NCI-H128 (cell line): Measurements from ENCODE around the gene CHRNE.
A peak's percentile ranks its signal among the peaks of the same experiment; 100 is the strongest.
"Not testable (repeated sequence)": the region's sequence is repeated elsewhere in the genome, so short reads cannot be mapped to it uniquely, and the experiment has no call there.

ENCODE experiments used
- DNase-seq: peaks from one replicate; lab custom pipeline; 2025; ENCODE audit not compliant: unreplicated experiment; lab: John Stamatoyannopoulos, UW

The CHRNE gene

DNA sequence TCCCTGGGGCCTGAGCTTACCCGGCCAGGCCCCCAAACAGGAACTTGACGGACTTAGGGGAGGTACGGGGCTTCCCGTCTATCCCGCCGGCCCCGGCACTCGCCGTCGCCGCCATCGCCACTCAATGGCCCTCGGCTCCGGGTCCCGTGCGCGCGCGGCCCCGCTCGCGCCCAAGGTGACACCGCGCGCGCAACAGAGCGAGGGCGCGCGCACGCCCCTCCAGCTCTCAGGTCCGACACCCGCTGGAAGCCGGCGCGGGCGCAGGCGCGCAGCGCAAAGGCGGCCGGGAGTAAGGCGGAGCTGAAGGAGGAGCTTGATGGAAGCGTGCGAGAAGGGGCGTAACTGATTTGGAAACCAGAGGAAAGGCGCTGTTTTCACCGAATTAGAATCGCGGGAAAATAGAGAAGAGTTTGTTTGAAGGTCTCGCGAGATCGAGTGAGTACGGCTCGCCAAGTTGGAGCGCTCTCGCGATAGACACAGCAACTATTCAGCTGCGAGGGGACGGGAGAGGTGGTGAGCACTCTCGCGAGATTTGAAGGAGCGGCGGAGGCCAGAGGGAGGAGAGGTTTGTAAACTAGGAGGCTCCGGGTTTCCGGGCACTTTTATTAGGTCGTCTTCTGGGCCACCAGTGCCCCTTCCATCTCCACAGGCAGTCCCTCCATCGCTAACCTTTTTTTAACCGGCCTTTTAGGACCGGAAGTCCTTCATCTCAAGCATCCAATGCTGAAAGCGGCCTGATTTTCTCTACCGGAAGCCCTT, 37.1 kb upstream of the CHRNE start, which contains the start of the genes RNF167 and SLC25A11:
TSS of gene RNF167 (plus strand) at position 473 of the 759 bp plus-strand sequence. CDS start 642 bp downstream, outside the sequence.
TSS of gene SLC25A11 (minus strand) at position 251 of the 759 bp plus-strand sequence. CDS start at position 115, 136 bp downstream.
- peak; percentile 93 for DNase-seq

DNA sequence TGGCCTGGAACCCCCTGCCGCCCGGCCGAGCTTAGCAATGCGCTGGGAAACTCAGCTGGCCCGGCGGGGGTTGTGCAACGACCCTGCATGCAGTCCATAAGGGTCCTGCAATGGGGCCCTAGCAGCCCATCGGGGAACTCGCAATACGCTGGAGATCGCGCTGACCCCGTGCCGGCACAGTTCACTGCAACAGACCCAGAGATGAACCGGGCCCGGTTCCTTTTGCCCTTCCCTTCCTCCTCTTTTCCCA, 36.6 kb upstream of the CHRNE start:
- no peak for DNase-seq

GRCh38 chr17:4938688-4939545, 36.0 kb upstream of the CHRNE start:
- DNase-seq = no peak

DNA sequence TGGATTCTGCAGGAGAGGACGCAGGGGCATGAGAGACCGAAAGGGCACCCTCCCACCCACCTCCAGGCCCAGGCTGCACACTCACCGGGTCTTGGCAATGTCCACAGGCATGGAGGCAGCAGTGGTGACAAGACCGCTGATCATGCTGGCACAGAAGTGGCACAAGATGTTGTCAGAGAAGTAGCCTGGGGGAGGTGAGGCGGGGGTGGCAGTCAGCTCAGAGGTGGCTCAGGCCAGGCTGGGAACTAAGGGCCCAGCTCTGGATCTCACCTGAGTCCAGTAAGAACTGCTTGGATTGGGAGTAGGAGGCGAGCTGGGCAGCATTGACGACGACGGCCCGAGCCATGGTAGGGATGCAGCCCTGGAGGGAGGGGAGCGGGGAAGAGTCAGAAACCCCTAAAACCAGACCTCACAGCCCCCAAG, 35.2 kb upstream of the CHRNE start:
- no peak for DNase-seq

DNA sequence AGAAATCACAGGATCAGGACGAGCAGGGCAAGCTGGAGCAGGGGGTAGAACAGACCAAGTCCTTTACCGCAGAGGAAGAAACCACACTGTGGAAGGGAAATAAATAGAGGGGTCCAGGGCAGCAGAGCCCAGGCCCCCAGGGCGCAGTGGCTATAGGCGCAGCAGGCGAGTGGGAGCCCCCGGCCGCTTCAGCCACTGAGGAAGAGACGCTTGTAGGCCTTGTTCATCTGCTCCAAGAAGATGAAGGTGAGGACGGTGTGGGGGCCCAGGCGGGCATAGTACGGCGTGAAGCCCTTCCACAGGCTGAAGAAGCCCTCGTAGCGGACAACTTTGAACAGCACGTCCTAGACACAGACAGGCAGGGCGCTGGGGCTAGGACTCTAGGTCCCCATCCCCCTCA, 34.7 kb upstream of the CHRNE start:
- no peak for DNase-seq

DNA sequence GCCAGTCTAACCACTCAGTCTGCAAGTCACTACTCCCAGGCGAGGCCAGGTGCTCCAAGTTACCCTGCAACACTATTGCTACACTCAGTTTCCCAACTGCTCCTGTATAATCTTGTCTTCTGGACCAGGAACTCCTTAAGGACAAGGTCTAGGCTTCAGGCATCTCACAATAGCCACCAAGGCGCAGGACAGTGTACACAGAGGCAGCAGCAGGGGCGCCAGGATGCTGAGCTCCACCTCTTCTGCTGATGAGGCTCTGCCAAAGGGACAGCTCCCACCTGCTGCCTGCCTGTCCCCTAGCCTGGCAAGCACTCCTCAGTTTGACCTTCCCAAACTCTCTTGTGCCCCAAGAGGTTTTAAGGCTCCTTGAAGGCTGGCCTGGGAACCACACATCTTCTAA, 33.5 kb upstream of the CHRNE start:
- DNase-seq = no peak

- no peak for DNase-seq
These were observed 32.8 kb upstream of the CHRNE start for GRCh38 chr17:4935650-4936049.

DNA sequence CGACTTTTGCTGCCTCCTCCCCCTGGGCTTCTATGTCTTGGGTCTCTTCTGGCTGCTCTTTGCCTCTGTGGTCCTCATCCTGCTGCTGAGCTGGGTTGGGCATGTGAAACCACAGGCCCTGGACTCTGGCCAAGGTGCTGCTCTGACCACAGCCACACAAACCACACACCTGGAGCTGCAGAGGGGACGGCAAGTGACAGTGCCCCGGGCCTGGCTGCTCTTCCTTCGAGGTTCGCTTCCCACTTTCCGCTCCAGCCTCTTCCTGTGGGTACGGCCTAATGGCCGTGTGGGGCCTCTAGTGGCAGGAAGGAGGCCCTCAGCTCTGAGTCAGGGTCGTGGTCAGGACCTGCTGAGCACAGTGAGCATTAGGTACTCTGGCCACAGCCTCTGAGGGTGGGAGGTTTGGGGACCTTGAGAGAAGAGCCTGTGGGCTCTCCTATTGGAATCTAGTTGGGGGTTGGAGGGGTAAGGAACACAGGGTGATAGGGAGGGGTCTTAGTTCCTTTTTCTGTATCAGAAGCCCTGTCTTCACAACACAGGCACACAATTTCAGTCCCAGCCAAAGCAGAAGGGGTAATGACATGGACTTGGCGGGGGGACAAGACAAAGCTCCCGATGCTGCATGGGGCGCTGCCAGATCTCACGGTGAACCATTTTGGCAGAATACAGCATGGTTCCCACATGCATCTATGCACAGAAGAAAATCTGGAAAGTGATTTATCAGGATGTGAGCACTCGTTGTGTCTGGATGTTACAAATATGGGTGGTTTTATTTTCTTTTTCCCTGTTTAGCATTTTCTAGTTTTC, 31.5 kb upstream of the CHRNE start:
- no peak for DNase-seq

- DNase-seq = no peak
These were observed 30.7 kb upstream of the CHRNE start for GRCh38 chr17:4933646-4934045.

DNA sequence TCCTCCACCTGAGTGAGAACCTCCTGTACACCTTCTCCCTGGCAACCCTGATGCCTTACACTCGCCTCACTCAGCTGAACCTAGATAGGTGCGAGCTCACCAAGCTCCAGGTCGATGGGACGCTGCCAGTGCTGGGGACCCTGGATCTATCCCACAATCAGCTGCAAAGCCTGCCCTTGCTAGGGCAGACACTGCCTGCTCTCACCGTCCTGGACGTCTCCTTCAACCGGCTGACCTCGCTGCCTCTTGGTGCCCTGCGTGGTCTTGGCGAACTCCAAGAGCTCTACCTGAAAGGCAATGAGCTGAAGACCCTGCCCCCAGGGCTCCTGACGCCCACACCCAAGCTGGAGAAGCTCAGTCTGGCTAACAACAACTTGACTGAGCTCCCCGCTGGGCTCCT, 29.9 kb upstream of the CHRNE start:
- DNase-seq = no peak

- DNase-seq = no peak
These were observed 29.1 kb upstream of the CHRNE start, which contains the start of gene GP1BA for GRCh38 chr17:4931963-4932362. GP1BA (plus strand) TSS chr17:4932277; CDS start chr17:4932605, 328 bp downstream.

- no peak for DNase-seq
These were observed 26.0 kb upstream of the CHRNE start for GRCh38 chr17:4928881-4929280.

DNA sequence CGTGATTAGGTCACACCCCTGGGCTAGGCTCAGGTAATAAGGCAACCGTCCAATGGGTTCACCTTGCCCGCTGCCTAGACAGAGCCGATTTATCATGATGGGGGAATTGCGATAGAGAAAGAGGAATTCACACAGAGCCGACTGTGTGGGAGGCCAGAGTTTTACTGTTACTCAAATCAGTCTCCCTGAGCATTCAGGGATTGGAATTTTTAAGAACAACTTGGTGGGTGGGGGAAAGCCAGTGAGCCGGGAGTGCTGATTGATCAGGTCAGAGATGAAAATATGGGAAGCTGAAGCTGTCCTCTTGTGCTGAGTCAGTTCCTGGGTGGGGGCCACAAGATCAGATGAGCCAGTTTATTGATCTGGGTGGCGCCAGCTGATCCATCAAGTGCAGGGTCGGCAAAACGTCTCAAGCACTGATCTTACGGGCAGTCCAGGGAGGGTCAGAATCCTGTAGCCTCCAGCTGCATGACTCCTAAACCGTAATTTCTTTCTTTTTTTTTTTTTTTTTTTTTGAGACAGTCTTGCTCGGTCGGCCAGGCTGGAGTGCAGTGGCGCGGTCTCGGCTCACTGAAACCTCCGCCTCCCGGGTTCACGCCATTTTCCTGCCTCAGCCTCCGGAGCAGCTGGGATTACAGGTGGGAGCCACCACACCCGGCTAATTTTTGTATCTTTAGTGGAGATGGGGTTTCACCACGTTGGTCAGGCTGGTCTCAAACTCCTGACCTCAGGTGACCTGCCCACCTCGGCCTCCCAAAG, 23.9 kb upstream of the CHRNE start:
- DNase-seq = not testable (repeated sequence)

GRCh38 chr17:4921320-4921719, 18.4 kb upstream of the CHRNE start:
- no peak for DNase-seq

GRCh38 chr17:4920351-4921048, 17.6 kb upstream of the CHRNE start:
- DNase-seq = no peak

- no peak for DNase-seq
These were observed 16.7 kb upstream of the CHRNE start for GRCh38 chr17:4919511-4920047.

- DNase-seq = not testable (repeated sequence)
These were observed 11.7 kb upstream of the CHRNE start for GRCh38 chr17:4914551-4914950.

DNA sequence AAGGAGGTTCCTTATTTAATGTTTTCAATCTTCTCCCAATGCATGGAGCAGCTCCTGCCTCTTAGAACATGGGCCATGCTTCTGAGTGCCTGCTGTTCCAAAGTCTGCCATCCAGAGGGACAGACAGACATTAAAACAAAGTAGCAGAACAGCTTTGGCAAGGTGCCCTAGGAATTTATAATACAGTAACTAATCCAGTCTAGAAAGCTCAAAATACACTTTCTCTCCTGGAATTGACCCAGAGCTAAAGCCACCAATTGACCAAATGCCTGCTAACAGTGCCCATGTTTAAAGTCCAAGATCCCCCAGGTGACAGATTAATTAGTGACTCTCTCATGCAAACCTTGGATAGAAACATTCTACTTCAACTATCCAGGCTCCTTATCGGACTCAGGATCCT, 11.1 kb upstream of the CHRNE start:
- DNase-seq = no peak

- DNase-seq = peak; percentile 5
These were observed 6.0 kb upstream of the CHRNE start for GRCh38 chr17:4908711-4909496.
